AG04450 (cell line): ENCODE results near the gene ADAM8. TPM values are rescaled to one million over a fixed set of nuclear protein-coding genes. Genes with fewer than 3 reads are reported as not detected.

Experiments used
- CTCF ChIA-PET: fragments of 300-600, 350-600 bp; formaldehyde crosslinking; extraction: SDS; loops from one replicate; lab custom pipeline; 2022; ENCODE audit warnings: antibody characterized with exemption, inconsistent platforms; lab: Charles Lee
- POLR2A ChIA-PET: fragments of 350-600 bp; formaldehyde crosslinking; extraction: SDS; loops from one replicate; lab custom pipeline; 2021; ENCODE audit warnings: antibody characterized with exemption, inconsistent platforms; lab: Yijun Ruan, JAX
- DNase-seq: peaks from one replicate; pipeline ENCODE4 v3.0.0-alpha.2; 2011; ENCODE audit warnings: low read depth, low spot score
- H3K27ac ChIP-seq: one replicate; pipeline ENCODE4 v1.5.1; 2012; ENCODE audit warnings: low read depth, low read length, control low read depth
- H3K27me3 ChIP-seq: one replicate; pipeline ENCODE4 v1.6.0; 2012; ENCODE audit warnings: low read length; ENCODE audit not compliant: control insufficient read depth, insufficient read depth
- H3K4me3 ChIP-seq: 2 replicates; pipeline ENCODE4 v1.5.1; 2011; ENCODE audit warnings: mild to moderate bottlenecking, low read depth, low read length, control low read depth
- H3K9me3 ChIP-seq: 2 replicates; pipeline ENCODE4 v1.5.1; 2012; ENCODE audit warnings: low read length; ENCODE audit not compliant: control insufficient read depth, insufficient read depth
- polyA plus RNA-seq: library from polyadenylated mRNA; depleted of rRNA; stranded (reverse); fragments of >200 nt; gene quantifications from 2 replicates; pipeline ENCODE4 v1.2.3, GENCODE V29; 2011
- TF ChIP-seq, protein P1 (sequence below): IDR thresholded peaks from 2 replicates; pipeline ENCODE4 v1.5.1; 2011; ENCODE audit warnings: low read depth, low read length, control low read depth, inconsistent platforms

ADAM8 gene
- polyA plus RNA-seq, 1 experiment: 0.25 TPM

DNA sequence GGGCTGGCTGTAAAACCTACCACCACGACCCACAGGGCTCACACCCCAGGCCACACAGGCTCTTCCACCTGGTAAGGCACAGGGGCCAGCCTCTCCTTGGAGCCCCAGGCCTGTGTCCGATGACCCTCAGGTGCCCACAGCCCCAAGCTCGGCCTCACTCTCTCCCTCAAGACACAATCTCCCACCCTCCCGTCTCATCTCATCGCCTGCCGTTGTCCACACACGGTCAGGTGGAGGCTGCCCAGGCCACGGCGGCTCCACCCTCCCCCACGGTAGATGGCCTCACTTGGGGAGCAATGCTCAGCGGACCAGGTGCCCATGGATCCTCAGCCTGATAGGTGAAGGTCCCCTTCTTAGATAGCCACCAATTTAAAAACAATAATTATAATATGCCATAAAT is 55.3 kb downstream of the ADAM8 start:
- H3K27me3 ChIP-seq: peaks cover 2% of the 10 kb centered on the region
- POLR2A ChIA-PET: no interaction called here
- CTCF ChIA-PET: no interaction called here
- DNase-seq: no peak
- H3K4me3 ChIP-seq: no peak overlapping the region
- no peak overlapping the region for H3K27ac ChIP-seq
- TF ChIP-seq, protein P1, sequence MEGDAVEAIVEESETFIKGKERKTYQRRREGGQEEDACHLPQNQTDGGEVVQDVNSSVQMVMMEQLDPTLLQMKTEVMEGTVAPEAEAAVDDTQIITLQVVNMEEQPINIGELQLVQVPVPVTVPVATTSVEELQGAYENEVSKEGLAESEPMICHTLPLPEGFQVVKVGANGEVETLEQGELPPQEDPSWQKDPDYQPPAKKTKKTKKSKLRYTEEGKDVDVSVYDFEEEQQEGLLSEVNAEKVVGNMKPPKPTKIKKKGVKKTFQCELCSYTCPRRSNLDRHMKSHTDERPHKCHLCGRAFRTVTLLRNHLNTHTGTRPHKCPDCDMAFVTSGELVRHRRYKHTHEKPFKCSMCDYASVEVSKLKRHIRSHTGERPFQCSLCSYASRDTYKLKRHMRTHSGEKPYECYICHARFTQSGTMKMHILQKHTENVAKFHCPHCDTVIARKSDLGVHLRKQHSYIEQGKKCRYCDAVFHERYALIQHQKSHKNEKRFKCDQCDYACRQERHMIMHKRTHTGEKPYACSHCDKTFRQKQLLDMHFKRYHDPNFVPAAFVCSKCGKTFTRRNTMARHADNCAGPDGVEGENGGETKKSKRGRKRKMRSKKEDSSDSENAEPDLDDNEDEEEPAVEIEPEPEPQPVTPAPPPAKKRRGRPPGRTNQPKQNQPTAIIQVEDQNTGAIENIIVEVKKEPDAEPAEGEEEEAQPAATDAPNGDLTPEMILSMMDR: no peak
- peaks cover 36% of the 10 kb centered on the region; the same call in 1 of the 2 replicates for H3K9me3 ChIP-seq

DNA sequence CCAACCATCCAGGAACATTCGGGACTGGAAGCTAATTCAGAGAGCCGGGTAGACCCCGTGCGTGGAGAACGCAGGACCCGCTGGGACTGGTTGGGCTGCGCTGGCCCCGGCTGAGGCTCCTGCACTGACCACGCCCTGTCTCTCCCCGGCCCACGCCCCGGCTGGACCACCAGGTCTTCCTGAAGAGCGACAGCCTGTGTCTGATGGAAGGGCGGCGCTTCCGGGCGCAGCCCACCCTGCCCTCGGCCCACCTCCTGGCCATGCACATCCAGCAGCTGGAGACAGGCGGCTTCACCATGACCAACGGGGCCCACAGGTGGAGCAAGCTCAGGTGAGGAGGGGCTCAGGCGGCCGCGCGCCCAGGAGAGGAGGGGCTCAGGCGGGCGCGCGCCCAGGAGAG is 56.9 kb downstream of the ADAM8 start:
- H3K4me3 ChIP-seq: no peak overlapping the region
- no peak for DNase-seq
- POLR2A ChIA-PET: no interaction called here
- H3K27me3 ChIP-seq: peaks cover 2% of the 10 kb centered on the region
- TF ChIP-seq, protein P1: no peak
- CTCF ChIA-PET: no interaction called here
- no peak overlapping the region for H3K27ac ChIP-seq
- H3K9me3 ChIP-seq: peaks cover 44% of the 10 kb centered on the region

DNA sequence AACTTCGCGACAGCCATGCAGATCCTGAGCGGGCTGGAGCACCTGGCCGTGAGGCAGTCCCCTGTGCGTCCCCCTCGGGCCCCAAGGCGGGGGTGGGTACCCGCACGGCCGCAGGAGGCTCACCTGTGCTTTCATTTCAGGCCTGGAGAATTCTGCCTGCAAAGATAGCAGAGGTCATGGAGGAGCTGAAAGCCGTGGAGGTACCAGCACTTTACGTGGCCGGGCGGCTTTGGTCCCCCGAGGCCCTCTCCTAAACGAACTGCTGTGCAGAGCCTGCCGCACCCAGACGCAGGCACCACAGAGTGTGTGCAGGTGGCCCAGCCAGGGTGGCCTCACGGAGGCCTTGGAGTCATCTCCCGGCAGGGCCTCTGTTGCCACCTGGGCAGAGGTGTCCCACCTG is 57.8 kb downstream of the ADAM8 start:
- CTCF ChIA-PET: no interaction called here

DNA sequence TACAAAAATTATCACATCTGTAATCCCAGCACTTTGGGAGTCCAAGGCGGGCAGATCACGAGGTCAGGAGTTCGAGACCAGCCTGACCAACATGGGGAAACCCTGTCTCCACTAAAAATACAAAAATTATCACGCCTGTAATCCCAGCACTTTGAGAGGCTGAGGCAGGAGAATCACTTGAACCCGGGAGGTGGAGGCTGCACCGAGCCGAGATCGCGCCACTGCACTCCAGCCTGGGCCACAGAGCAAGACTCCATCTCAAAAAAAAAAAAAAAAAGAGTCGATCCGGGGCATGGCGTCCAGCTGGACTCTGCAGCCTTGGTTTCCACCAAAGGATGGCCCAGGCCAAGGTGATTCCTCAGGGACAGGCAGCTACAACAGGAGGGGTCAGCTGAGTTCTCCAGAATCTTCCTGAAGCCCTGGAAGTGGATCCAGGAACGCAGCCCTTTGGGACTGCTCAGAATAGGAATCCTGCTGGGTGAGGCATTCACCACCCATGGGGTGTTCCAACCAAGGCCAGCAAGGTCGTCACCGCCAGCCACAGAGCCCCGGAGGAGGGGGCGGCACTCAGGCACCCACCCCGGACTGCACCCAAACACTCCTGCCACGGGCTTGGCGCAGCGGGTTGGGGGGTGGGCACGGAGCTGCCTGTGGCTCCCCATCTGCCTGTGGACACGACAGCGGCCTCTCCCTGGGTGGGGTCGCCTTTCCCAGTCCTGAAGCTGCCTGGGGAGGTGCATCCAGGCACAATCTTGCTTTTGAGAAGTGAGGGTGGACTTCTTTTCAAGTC is 58.7 kb downstream of the ADAM8 start:
- H3K9me3 ChIP-seq: peaks cover 62% of the 10 kb centered on the region
- no peak overlapping the region for H3K4me3 ChIP-seq
- DNase-seq: no peak
- H3K27ac ChIP-seq: no peak overlapping the region
- ChIA-PET CTCF (no interaction called here), POLR2A (no interaction called here)
- H3K27me3 ChIP-seq: no peaks in the 10 kb centered on the region
- TF ChIP-seq, protein P1: no peak

More for the DNA sequence above, 57.8 kb downstream of the ADAM8 start:
- Histone ChIP-seq H3K27me3 (no peaks in the 10 kb centered on the region), H3K9me3 (peaks cover 53% of the 10 kb centered on the region), H3K27ac (no peak overlapping the region), H3K4me3 (no peak overlapping the region)
- TF ChIP-seq, protein P1: no peak
- DNase-seq: no peak
- POLR2A ChIA-PET: no interaction called here

DNA sequence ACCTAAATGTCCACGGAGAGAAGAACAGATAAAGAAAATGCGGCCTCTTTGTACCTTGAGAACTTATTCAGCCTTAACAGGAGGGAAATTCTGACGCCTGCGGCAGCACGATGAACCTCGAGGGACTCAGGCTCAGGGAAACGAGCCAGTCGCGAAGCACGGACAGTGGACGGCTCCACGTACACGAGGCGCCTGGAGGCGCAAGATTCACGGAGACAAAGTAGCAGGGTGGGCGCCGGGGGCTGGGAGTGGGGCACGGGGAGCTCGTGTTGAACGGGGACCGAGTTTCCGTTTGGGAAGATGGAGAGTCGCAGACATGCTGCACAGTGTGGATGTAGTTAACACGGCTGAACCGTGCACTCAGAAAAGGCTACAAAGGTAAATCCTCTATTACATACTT is 59.9 kb downstream of the ADAM8 start:
- ChIA-PET POLR2A (no interaction called here), CTCF (no interaction called here)
- no peak overlapping the region for H3K4me3 ChIP-seq
- H3K27ac ChIP-seq: no peak overlapping the region
- DNase-seq: no peak
- TF ChIP-seq, protein P1: no peak
- no peaks in the 10 kb centered on the region for H3K27me3 ChIP-seq
- peaks cover 74% of the 10 kb centered on the region for H3K9me3 ChIP-seq
